HFFc6 (cell line): ENCODE results near the gene ZNF32. TPM values are rescaled to one million over a fixed set of nuclear protein-coding genes. Genes with fewer than 3 reads are reported as not detected.

Source experiments
- DNase-seq: peaks from one replicate; pipeline ENCODE4 v3.0.0-alpha.2; 2018
- H3K27ac Mint-ChIP-seq: 2 replicates; pipeline ENCODE4 v1.8.0; 2020; ENCODE audit warnings: mild to moderate bottlenecking, mixed read lengths
- H3K27me3 Mint-ChIP-seq: 2 replicates; pipeline ENCODE4 v1.8.0; 2021; ENCODE audit warnings: mild to moderate bottlenecking, moderate library complexity, mixed read lengths; ENCODE audit not compliant: insufficient read depth
- H3K36me3 Mint-ChIP-seq: 2 replicates; pipeline ENCODE4 v1.8.0; 2021; ENCODE audit warnings: low read depth, mixed read lengths
- H3K4me1 Mint-ChIP-seq: 2 replicates; pipeline ENCODE4 v1.8.0; 2020; ENCODE audit warnings: low read depth, mixed read lengths
- H3K4me3 Mint-ChIP-seq: 2 replicates; pipeline ENCODE4 v1.8.0; 2020; ENCODE audit warnings: mild to moderate bottlenecking, moderate library complexity, mixed read lengths
- H3K9me3 Mint-ChIP-seq: 2 replicates; pipeline ENCODE4 v1.8.0; 2020; ENCODE audit warnings: mild to moderate bottlenecking, mixed read lengths
- total RNA-seq, 6 experiments: library from RNA; stranded (reverse); fragmentation: NEBNext Ultra II Directional; extraction: Animal tissue kit (Norgen Biotek cat#: 25700); gene quantifications; 2 replicates in 1 of 6; 3 replicates in 5 of 6; pipeline ENCODE4 v1.2.3, GENCODE V29; 2021
- TF ChIP-seq, protein P1 (sequence below): fragments of 200-600 bp; sonication (generic); IDR thresholded peaks from 2 replicates; pipeline ENCODE4 v1.5.0; 2021; ENCODE audit warnings: antibody characterized with exemption, mild to moderate bottlenecking

ZNF32 gene
- total RNA-seq, 6 experiments from 2014 or later: 12.7 to 23.6 (median 15.3) TPM

GRCh38 chr10:43594944-43595589 lies 53.6 kb downstream of the ZNF32 start:
- Mint-ChIP-seq H3K4me3 (peak overlapping the region; percentile 91), H3K27me3 (peaks cover 6% of the 10 kb centered on the region; the same call in 1 of the 2 replicates), H3K9me3 (peaks cover 8% of the 10 kb centered on the region), H3K4me1 (peaks cover 23% of the 10 kb centered on the region), H3K36me3 (peaks cover 9% of the 10 kb centered on the region), H3K27ac (peak overlapping the region; percentile 85)
- TF ChIP-seq, protein P1, sequence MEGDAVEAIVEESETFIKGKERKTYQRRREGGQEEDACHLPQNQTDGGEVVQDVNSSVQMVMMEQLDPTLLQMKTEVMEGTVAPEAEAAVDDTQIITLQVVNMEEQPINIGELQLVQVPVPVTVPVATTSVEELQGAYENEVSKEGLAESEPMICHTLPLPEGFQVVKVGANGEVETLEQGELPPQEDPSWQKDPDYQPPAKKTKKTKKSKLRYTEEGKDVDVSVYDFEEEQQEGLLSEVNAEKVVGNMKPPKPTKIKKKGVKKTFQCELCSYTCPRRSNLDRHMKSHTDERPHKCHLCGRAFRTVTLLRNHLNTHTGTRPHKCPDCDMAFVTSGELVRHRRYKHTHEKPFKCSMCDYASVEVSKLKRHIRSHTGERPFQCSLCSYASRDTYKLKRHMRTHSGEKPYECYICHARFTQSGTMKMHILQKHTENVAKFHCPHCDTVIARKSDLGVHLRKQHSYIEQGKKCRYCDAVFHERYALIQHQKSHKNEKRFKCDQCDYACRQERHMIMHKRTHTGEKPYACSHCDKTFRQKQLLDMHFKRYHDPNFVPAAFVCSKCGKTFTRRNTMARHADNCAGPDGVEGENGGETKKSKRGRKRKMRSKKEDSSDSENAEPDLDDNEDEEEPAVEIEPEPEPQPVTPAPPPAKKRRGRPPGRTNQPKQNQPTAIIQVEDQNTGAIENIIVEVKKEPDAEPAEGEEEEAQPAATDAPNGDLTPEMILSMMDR: no peak
- DNase-seq: no peak

Other genes with a start within 250 kb of the ZNF32 start
- 100 to 1,000 TPM; 133 to 164 (median 159) TPM for gene HNRNPF, start 239.7 kb downstream of the ZNF32 start, total RNA-seq
- 1 to 10 TPM; 1.6 to 4.2 (median 2.5) TPM for gene ZNF487, start 211.8 kb downstream of the ZNF32 start, total RNA-seq
- gene ZNF239, start 74.3 kb downstream of the ZNF32 start, total RNA-seq: 1 to 10 TPM; 4.2 to 7.5 (median 4.7) TPM
- 1 to 10 TPM; 2.3 to 3.0 (median 2.7) TPM for gene ZNF485, start 42.4 kb downstream of the ZNF32 start, total RNA-seq